A549 (cell line): ENCODE results near the gene OR13C8. TPM values are rescaled to one million over a fixed set of nuclear protein-coding genes. Genes with fewer than 3 reads are reported as not detected.

Source experiments
- ATAC-seq, 2 experiments: fragments of 200-7000 bp in 1 of 2; fragments of >200 bp in 1 of 2; cut with Nextera tagmentation in 1 of 2; cut with Tn5 transposase in 1 of 2; 3 replicates each; pipeline versions ENCODE4 v1.8.0 to v1.9.1; 2018 to 2020; ENCODE audit warnings: mild to moderate bottlenecking in 1 of 2, moderate library complexity in 1 of 2
- CTCF ChIA-PET: fragments of 300-600 bp; sonication (Branson Sonifier 250); formaldehyde crosslinking; extraction: SDS; loops from one replicate; lab custom pipeline; 2021; ENCODE audit warnings: antibody characterized with exemption, inconsistent platforms; lab: Yijun Ruan, JAX
- POLR2A ChIA-PET: fragments of 350-600 bp; formaldehyde crosslinking; extraction: SDS; loops from one replicate; lab custom pipeline; 2021; ENCODE audit warnings: antibody characterized with exemption, inconsistent platforms; lab: Yijun Ruan, JAX
- DNase-seq, 2 experiments: peaks; one replicate each; pipeline versions ENCODE4 v3.0.0 to v3.0.0-alpha.2; 2011 to 2016; ENCODE audit warnings: low read depth in 1 of 2, low spot score in 1 of 2
- FAIRE-seq: peaks from 2 replicates; lab custom pipeline; 2011; peaks lifted over from hg19 to GRCh38; lab: Jason Lieb, UNC
- H3K27ac ChIP-seq, 2 experiments: fragments of >200 bp; sonication (Bioruptor Twin); formaldehyde crosslinking; 3 replicates each; pipeline ENCODE4 v1.5.1; 2016 to 2017
- H3K4me1 ChIP-seq: fragments of >200 bp; sonication (Bioruptor Twin); formaldehyde crosslinking; 3 replicates; pipeline ENCODE4 v1.6.1; 2016
- H3K4me2 ChIP-seq: fragments of >200 bp; sonication (Bioruptor Twin); formaldehyde crosslinking; 3 replicates; pipeline ENCODE4 v1.6.1; 2016
- H3K4me3 ChIP-seq: fragments of >200 bp; sonication (Bioruptor Twin); formaldehyde crosslinking; 3 replicates; pipeline ENCODE4 v1.5.1; 2016
- H3K9me3 ChIP-seq: fragments of >200 bp; sonication (Bioruptor Twin); formaldehyde crosslinking; 3 replicates; pipeline ENCODE4 v1.6.1; 2016
- ELK1 ChIP-seq: fragments of 150-350 bp; IDR thresholded peaks from 2 replicates; pipeline ENCODE4 v1.6.1; 2014; ENCODE audit warnings: low read depth, mild to moderate bottlenecking, low read length
- FOSB ChIP-seq: fragments of 250-450 bp; sonication (Bioruptor Pico); IDR thresholded peaks from 2 replicates; pipeline ENCODE4 v1.5.0; 2020; ENCODE audit warnings: mild to moderate bottlenecking, moderate library complexity
- FOSL2 ChIP-seq, 2 experiments: fragments of 450-650 bp in 1 of 2; fragments of >200 bp in 1 of 2; sonication (Bioruptor Twin) in 1 of 2; formaldehyde crosslinking; IDR thresholded peaks; 2 replicates each; pipeline versions ENCODE4 v1.5.0 to v1.6.1; 2016 to 2020; ENCODE audit warnings: mild to moderate bottlenecking in 1 of 2, moderate library complexity in 1 of 2
- HMGXB4 ChIP-seq: fragments of 250-450 bp; sonication (Bioruptor Pico); IDR thresholded peaks from 2 replicates; pipeline ENCODE4 v1.5.0; 2021; ENCODE audit warnings: mild to moderate bottlenecking, moderate library complexity, borderline replicate concordance
- KDM1A ChIP-seq: fragments of 200-600 bp; sonication (generic); IDR thresholded peaks from 2 replicates; pipeline ENCODE4 v1.6.1; 2016; ENCODE audit warnings: low read depth, mild to moderate bottlenecking
- MAX ChIP-seq: IDR thresholded peaks from 2 replicates; pipeline ENCODE4 v1.6.1; 2012
- MAZ ChIP-seq: fragments of 150-350 bp; IDR thresholded peaks from 2 replicates; pipeline ENCODE4 v1.6.1; 2014; ENCODE audit warnings: antibody characterized with exemption, low read depth, low read length, borderline replicate concordance
- NPAS2 ChIP-seq: fragments of 250-450 bp; sonication (Bioruptor Pico); IDR thresholded peaks from 2 replicates; pipeline ENCODE4 v1.8.0; 2022; ENCODE audit warnings: mild to moderate bottlenecking, moderate library complexity, borderline replicate concordance
- POLR2A ChIP-seq: IDR thresholded peaks from 2 replicates; pipeline ENCODE4 v1.6.1; 2012; ENCODE audit warnings: mild to moderate bottlenecking, low read length
- SREBF2 ChIP-seq: fragments of 450-650 bp; IDR thresholded peaks from 2 replicates; pipeline ENCODE4 v1.6.1; 2014; ENCODE audit warnings: mild to moderate bottlenecking, moderate library complexity
- ZNF302 ChIP-seq: fragments of 250-450 bp; sonication (Bioruptor Pico); IDR thresholded peaks from 2 replicates; pipeline ENCODE4 v1.9.0; 2021; ENCODE audit warnings: inconsistent platforms, mild to moderate bottlenecking, moderate library complexity
- WGBS: methylation state at CpG from one replicate; pipeline ENCODE4 v1.1.6; 2017; ENCODE audit errors: missing lambda C conversion rate; 5-methylcytosine and 5-hydroxymethylcytosine counted together
- polyA plus RNA-seq, 4 experiments: library from polyadenylated mRNA; depleted of rRNA in 3 of 4; stranded (reverse); fragments of >200 nt; fragmentation: RNase III in 1 of 4; extraction: RNeasy Plus Mini Kit Qiagen cat#74134 plus additional on column Dnase treatment in 1 of 4; gene quantifications; 2 replicates in 3 of 4; 3 replicates in 1 of 4; pipeline ENCODE4 v1.2.3, GENCODE V29; 2011 to 2017

OR13C8 gene
- polyA plus RNA-seq, 2 of the 4 experiments (the other 2 are of a cell fraction): not detected

- FAIRE-seq: no peak
- Histone ChIP-seq H3K9me3 (no peaks in the 10 kb centered on the region), H3K27ac (no peak within 1 kb of the TSS), H3K4me2 (no peak within 1 kb of the TSS), H3K4me1 (no peaks in the 10 kb centered on the region), H3K4me3 (no peak within 1 kb of the TSS)
- 3% methylated on average over 2 of the region's 2 CpGs for WGBS
- TF ChIP-seq ZNF302 (CRISPR knock-in tag) (no peak), MAZ (no peak), POLR2A (no peak), SREBF2 (no peak), KDM1A (no peak), FOSB (CRISPR knock-in tag) (no peak), FOSL2 (IDR thresholded peaks at IDR 0.05) (no peak), FOSL2 (CRISPR knock-in tag; IDR thresholded peaks at IDR 0.05) (no peak), MAX (no peak), NPAS2 (CRISPR knock-in tag) (no peak), HMGXB4 (no peak), ELK1 (no peak)
- no peak for DNase-seq
- CTCF ChIA-PET: no interaction called here
- POLR2A ChIA-PET: no interaction called here
- no peak for ATAC-seq
These were observed 49.1 kb downstream of the OR13C8 start, which contains the start of gene OR13C9 for GRCh38 chr9:104618104-104618503. Gene OR13C9, minus strand, starts transcription at chr9:104618204. Its CDS starts 0 bp downstream, at chr9:104618204.

Other genes with a start within 250 kb of the OR13C8 start
- not detected in 2 replicates for gene OR13F1, start 64.9 kb upstream of the OR13C8 start, polyA plus RNA-seq (2011; rRNA removed)
- gene OR13F1, start 64.9 kb upstream of the OR13C8 start, polyA plus RNA-seq (2017; fragmentation: RNase III; extraction: RNeasy Plus Mini Kit Qiagen cat#74134 plus additional on column Dnase treatment): not detected in 3 replicates
- gene OR13C4, start 42.0 kb upstream of the OR13C8 start, polyA plus RNA-seq (2011; rRNA removed): not detected in 2 replicates
- not detected in 3 replicates for gene OR13C4, start 42.0 kb upstream of the OR13C8 start, polyA plus RNA-seq (2017; fragmentation: RNase III; extraction: RNeasy Plus Mini Kit Qiagen cat#74134 plus additional on column Dnase treatment)
- gene OR13C3, start 32.3 kb upstream of the OR13C8 start, polyA plus RNA-seq (2011; rRNA removed): not detected in 2 replicates
- not detected in 3 replicates for gene OR13C3, start 32.3 kb upstream of the OR13C8 start, polyA plus RNA-seq (2017; fragmentation: RNase III; extraction: RNeasy Plus Mini Kit Qiagen cat#74134 plus additional on column Dnase treatment)
- not detected in 2 replicates for gene OR13C5, start 30.2 kb downstream of the OR13C8 start, polyA plus RNA-seq (2011; rRNA removed)
- gene OR13C5, start 30.2 kb downstream of the OR13C8 start, polyA plus RNA-seq (2017; fragmentation: RNase III; extraction: RNeasy Plus Mini Kit Qiagen cat#74134 plus additional on column Dnase treatment): not detected in 3 replicates
- not detected in 2 replicates for gene OR13C2, start 36.5 kb downstream of the OR13C8 start, polyA plus RNA-seq (2011; rRNA removed)
- not detected in 3 replicates for gene OR13C2, start 36.5 kb downstream of the OR13C8 start, polyA plus RNA-seq (2017; fragmentation: RNase III; extraction: RNeasy Plus Mini Kit Qiagen cat#74134 plus additional on column Dnase treatment)
- not detected in 2 replicates for gene OR13C9, start 49.0 kb downstream of the OR13C8 start, polyA plus RNA-seq (2011; rRNA removed)
- gene OR13C9, start 49.0 kb downstream of the OR13C8 start, polyA plus RNA-seq (2017; fragmentation: RNase III; extraction: RNeasy Plus Mini Kit Qiagen cat#74134 plus additional on column Dnase treatment): not detected in 3 replicates
- gene OR13D1, start 125.3 kb downstream of the OR13C8 start, polyA plus RNA-seq (2011; rRNA removed): not detected in 2 replicates
- not detected in 3 replicates for gene OR13D1, start 125.3 kb downstream of the OR13C8 start, polyA plus RNA-seq (2017; fragmentation: RNase III; extraction: RNeasy Plus Mini Kit Qiagen cat#74134 plus additional on column Dnase treatment)
- 33.5 and 34.5 TPM in 2 replicates for gene NIPSNAP3A, start 178.5 kb downstream of the OR13C8 start, polyA plus RNA-seq (2011; rRNA removed)
- 19.3 to 20.8 TPM (median 20.1 TPM) in 3 replicates for gene NIPSNAP3A, start 178.5 kb downstream of the OR13C8 start, polyA plus RNA-seq (2017; fragmentation: RNase III; extraction: RNeasy Plus Mini Kit Qiagen cat#74134 plus additional on column Dnase treatment)
- 2.9 and 3.4 TPM in 2 replicates for gene NIPSNAP3B, start 195.0 kb downstream of the OR13C8 start, polyA plus RNA-seq (2011; rRNA removed)
- 1.00 to 2.0 TPM (median 1.7 TPM) in 3 replicates for gene NIPSNAP3B, start 195.0 kb downstream of the OR13C8 start, polyA plus RNA-seq (2017; fragmentation: RNase III; extraction: RNeasy Plus Mini Kit Qiagen cat#74134 plus additional on column Dnase treatment)